ENCODE measurements around the gene PDCD11.

GRCh38 chr10:103448746-103449145 lies 52.3 kb downstream of the PDCD11 start:
- TF ChIP-seq CTCF (conservative IDR thresholded peaks at IDR 0.05; ENCODE audit: low read length) (no peak), EZH2phosphoT487 (IDR thresholded peaks at IDR 0.05; ENCODE audit: borderline replicate concordance) (no peak)
